Measurements from ENCODE around the gene C1S.

C1S gene

GRCh38 chr12:7096006-7096932 is 35.8 kb downstream of the C1S start:
- Histone ChIP-seq H4K20me1 (ENCODE audit: insufficient read depth) (no peaks in the 10 kb centered on the region), H3K27ac (no peak overlapping the region), H3K27me3 (ENCODE audit: insufficient read depth, low read depth) (no peaks in the 10 kb centered on the region), H3K4me3 (IDR thresholded peaks at IDR 0.05; ENCODE audit: insufficient read depth, low read depth, low read length) (no peak overlapping the region), H2AFZ (ENCODE audit: low read depth) (no peak overlapping the region), H3K36me3 (ENCODE audit: insufficient read depth) (no peaks in the 10 kb centered on the region), H3K9ac (no peak overlapping the region), H3K4me1 (ENCODE audit: low read depth, poor library complexity, severe bottlenecking) (peaks cover 8% of the 10 kb centered on the region), H3K79me2 (ENCODE audit: insufficient read depth, low read depth) (no peaks in the 10 kb centered on the region), H3K4me2 (no peak overlapping the region)
- TF ChIP-seq CTCF (conservative IDR thresholded peaks at IDR 0.05; ENCODE audit: low read depth, low read length), result no peak

DNA sequence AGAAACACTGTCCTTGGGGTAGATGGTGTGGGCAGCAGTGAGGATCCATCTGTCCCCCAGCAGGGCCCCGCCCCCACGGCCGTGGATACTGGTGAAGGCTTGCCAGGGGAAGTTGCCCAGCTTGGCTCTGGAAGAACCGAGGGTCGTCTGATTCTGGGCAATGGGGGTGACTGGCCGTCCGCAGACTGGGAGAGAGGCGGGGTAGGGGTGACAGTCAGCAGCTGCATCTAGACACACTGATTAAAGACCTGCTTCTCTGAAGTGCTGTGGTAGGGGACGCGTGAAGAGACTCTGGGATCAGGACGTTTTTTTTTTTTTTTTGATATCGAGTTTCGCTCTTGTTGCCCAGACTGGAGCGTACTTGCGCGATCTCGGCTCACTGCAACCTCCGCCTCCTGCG is 36.5 kb downstream of the C1S start:
- Histone ChIP-seq H3K27me3 (ENCODE audit: insufficient read depth, low read depth) (no peaks in the 10 kb centered on the region), H3K79me2 (ENCODE audit: insufficient read depth, low read depth) (no peaks in the 10 kb centered on the region), H4K20me1 (ENCODE audit: insufficient read depth) (no peaks in the 10 kb centered on the region), H3K4me3 (IDR thresholded peaks at IDR 0.05; ENCODE audit: insufficient read depth, low read depth, low read length) (no peak overlapping the region), H3K4me2 (no peak overlapping the region), H3K9ac (no peak overlapping the region), H3K4me1 (ENCODE audit: low read depth, poor library complexity, severe bottlenecking) (peaks cover 8% of the 10 kb centered on the region), H2AFZ (ENCODE audit: low read depth) (no peak overlapping the region), H3K27ac (no peak overlapping the region), H3K36me3 (ENCODE audit: insufficient read depth) (no peaks in the 10 kb centered on the region)
- TF ChIP-seq CTCF (conservative IDR thresholded peaks at IDR 0.05; ENCODE audit: low read depth, low read length), result no peak

DNA sequence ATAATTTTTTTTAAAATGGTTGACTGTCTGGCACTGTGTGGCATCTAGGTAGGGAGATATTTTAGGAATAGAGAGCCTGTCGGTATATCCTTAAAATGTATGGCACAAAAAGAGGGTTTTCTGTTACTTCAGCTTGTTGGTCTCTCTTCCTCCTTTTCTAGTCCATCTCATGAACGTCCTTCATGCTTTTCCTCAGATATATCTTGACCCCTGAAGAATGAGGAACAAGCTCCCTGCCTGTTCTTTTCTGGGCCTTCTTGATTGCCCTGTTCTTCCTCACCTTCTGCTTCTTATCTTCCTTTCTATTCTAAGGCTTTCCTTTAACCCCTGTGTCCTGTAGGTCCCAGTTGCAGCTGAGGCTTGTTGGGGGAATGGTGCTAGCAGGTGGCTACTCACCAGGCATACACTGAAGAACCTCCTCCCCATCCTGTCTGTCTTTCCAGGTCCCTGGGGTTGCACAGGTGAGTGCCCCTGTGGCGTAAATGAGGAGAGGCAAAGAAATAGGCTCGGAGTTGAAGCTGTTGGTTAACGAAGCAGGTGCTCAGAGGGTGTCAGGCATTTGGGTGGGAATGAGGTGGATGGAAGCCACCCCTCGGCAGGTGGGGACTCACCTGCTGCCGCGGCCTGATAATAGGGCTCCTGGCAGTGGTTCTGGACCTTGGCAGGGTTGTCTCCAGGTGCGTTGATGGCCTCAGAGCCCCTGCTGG is 38.9 kb downstream of the C1S start:
- Histone ChIP-seq H3K9ac (no peak overlapping the region), H3K27ac (no peak overlapping the region), H3K4me2 (no peak overlapping the region), H3K4me3 (IDR thresholded peaks at IDR 0.05; ENCODE audit: insufficient read depth, low read depth, low read length) (no peak overlapping the region), H3K27me3 (ENCODE audit: insufficient read depth, low read depth) (no peaks in the 10 kb centered on the region), H3K36me3 (ENCODE audit: insufficient read depth) (no peaks in the 10 kb centered on the region), H3K79me2 (ENCODE audit: insufficient read depth, low read depth) (no peaks in the 10 kb centered on the region), H4K20me1 (ENCODE audit: insufficient read depth) (no peaks in the 10 kb centered on the region), H3K4me1 (ENCODE audit: low read depth, poor library complexity, severe bottlenecking) (no peaks in the 10 kb centered on the region), H2AFZ (ENCODE audit: low read depth) (no peak overlapping the region)
- TF ChIP-seq CTCF (conservative IDR thresholded peaks at IDR 0.05; ENCODE audit: low read depth, low read length), result no peak

DNA sequence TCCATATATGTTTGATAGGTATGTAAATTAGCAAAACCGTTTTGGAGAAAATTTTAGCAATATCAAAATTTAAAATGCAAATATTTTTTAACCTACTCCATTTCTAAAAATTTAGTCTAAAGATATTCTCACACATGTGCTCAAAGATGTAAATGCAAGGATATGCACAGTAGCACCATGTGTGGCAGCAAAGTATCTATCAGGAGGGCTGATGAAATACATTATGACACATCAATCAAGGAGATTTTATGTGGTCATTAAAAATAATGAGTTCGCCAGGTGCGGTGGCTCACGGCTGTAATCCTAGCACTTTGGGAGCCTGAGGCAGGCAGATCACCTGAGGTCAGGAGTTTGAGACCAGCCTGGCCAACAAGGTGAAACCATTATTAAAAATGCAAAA is 39.7 kb downstream of the C1S start:
- Histone ChIP-seq H3K27me3 (ENCODE audit: insufficient read depth, low read depth) (no peaks in the 10 kb centered on the region), H3K4me3 (IDR thresholded peaks at IDR 0.05; ENCODE audit: insufficient read depth, low read depth, low read length) (no peak overlapping the region), H4K20me1 (ENCODE audit: insufficient read depth) (no peaks in the 10 kb centered on the region), H3K4me1 (ENCODE audit: low read depth, poor library complexity, severe bottlenecking) (no peaks in the 10 kb centered on the region), H3K27ac (no peak overlapping the region), H3K36me3 (ENCODE audit: insufficient read depth) (no peaks in the 10 kb centered on the region), H2AFZ (ENCODE audit: low read depth) (no peak overlapping the region), H3K4me2 (no peak overlapping the region), H3K79me2 (ENCODE audit: insufficient read depth, low read depth) (no peaks in the 10 kb centered on the region), H3K9ac (no peak overlapping the region)
- no peak for TF ChIP-seq CTCF (conservative IDR thresholded peaks at IDR 0.05; ENCODE audit: low read depth, low read length)

Measured in KMS-11 (cell line).